Adrenal gland (tissue), 12 donors: Measurements from ENCODE around the gene RPS26. TPM values are rescaled to one million over a fixed set of nuclear protein-coding genes. Genes with fewer than 3 reads are reported as not detected.
"Not testable (repeated sequence)": the region's sequence is repeated elsewhere in the genome, so short reads cannot be mapped to it uniquely, and the experiment has no call there.

Source experiments
- DNase-seq, 7 donors: peaks; one replicate each; pipeline ENCODE4 v3.0.0-alpha.2; 2019 to 2020
- H3K27ac ChIP-seq, 5 donors: fragments of 200-600 bp; sonication (generic) in 4 of 5; 1 replicate in 3 of 5; 2 replicates in 2 of 5; pipeline versions ENCODE4 v1.5.1 to v1.8.0; 2016 to 2020; ENCODE audit warnings: mild to moderate bottlenecking in 1 of 5
- H3K27me3 ChIP-seq: fragments of 200-600 bp; 2 replicates; pipeline ENCODE4 v1.8.0; 2021
- H3K36me3 ChIP-seq, 2 donors: fragments of 200-600 bp; replicated peaks in 1 of 2; 1 replicate in 1 of 2; 2 replicates in 1 of 2; pipeline versions ENCODE4 v1.5.1 to v1.8.0; 2018 to 2022
- H3K4me1 ChIP-seq, 2 donors: fragments of 200-600 bp; replicated peaks in 1 of 2; 1 replicate in 1 of 2; 2 replicates in 1 of 2; pipeline versions ENCODE4 v1.5.1 to v1.8.0; 2018 to 2021
- H3K4me3 ChIP-seq, 4 donors: fragments of 200-600 bp; sonication (generic) in 3 of 4; one replicate each; pipeline ENCODE4 v1.5.1; 2016 to 2018
- H3K9me3 ChIP-seq, 3 donors: fragments of 200-600 bp; sonication (generic) in 1 of 3; replicated peaks in 1 of 3; 1 replicate in 2 of 3; 2 replicates in 1 of 3; pipeline versions ENCODE4 v1.5.1 to v1.8.0; 2016 to 2021
- POLR2A ChIP-seq, 2 donors: fragments of 450-650 bp; IDR thresholded peaks; one replicate each; pipeline ENCODE4 v1.6.1; 2017; ENCODE audit warnings: antibody characterized with exemption in 2 of 2, mild to moderate bottlenecking in 2 of 2, moderate library complexity in 1 of 2
- WGBS, 4 donors: extraction: QIAGEN DNeasy Blood & Tissue Kit in 2 of 4; methylation state at CpG; one replicate each; pipeline versions ENCODE4 v1.1.5 to v1.1.7; 2013 to 2017; 5-methylcytosine and 5-hydroxymethylcytosine counted together
- intact Hi-C, 2 donors: fragments of 100-400 bp; cut with DNase I; formaldehyde crosslinking; loops; one replicate each; pipeline versions ENCODE4 v1.14.1 to v1.15.0; 2022 to 2023
- polyA plus RNA-seq, 3 donors: library from polyadenylated mRNA; stranded (reverse); fragments of 200-250 nt in 2 of 3; fragments of 350-450 nt in 1 of 3; fragmentation: Illumina TruSeq in 1 of 3; extraction: RNeasy Lipid Tissue Mini Kit (QIAGEN cat#74804) in 1 of 3; gene quantifications; one replicate each; pipeline ENCODE4 v1.2.3, GENCODE V29; 2013 to 2014
- total RNA-seq, 9 donors: library from RNA; depleted of rRNA in 4 of 9; stranded (reverse); fragments of >200 nt in 4 of 9; fragments of 120-200 nt in 1 of 9; fragmentation: NEBNext Ultra II Directional in 1 of 9; extraction: Animal tissue kit (Norgen Biotek cat#: 25700) in 1 of 9; gene quantifications; one replicate each; pipeline versions ENCODE4 v1.1.0 to v1.2.4, GENCODE V29; 2013 to 2023
- TF ChIP-seq, protein P1 (sequence below), 6 experiments: fragments of 450-650 bp in 4 of 6; fragments of 200-600 bp in 2 of 6; sonication (generic) in 1 of 6; IDR thresholded peaks; 1 replicate in 5 of 6; 2 replicates in 1 of 6; pipeline versions ENCODE4 v1.5.1 to v1.8.0; 2016 to 2021; ENCODE audit warnings: antibody characterized with exemption in 6 of 6, mild to moderate bottlenecking in 2 of 6, moderate library complexity in 1 of 6
- donor health status: healthy with polysubstance abuse.
- donor health status: Bipolar disorder and iron deficiency.
- donor health status: DM: yes; HTN: yes; CAD: no.
- donor health status: DM: no; HTN: no; CAD: no.
- donor health status: DM: no; HTN: no; CAD: no.
- donor health status: DM: yes; HTN: yes; CAD: no.

RPS26 gene
- total and polyA plus RNA-seq, 12 donors = 76.7 to 2,374 (median 872) TPM

DNA sequence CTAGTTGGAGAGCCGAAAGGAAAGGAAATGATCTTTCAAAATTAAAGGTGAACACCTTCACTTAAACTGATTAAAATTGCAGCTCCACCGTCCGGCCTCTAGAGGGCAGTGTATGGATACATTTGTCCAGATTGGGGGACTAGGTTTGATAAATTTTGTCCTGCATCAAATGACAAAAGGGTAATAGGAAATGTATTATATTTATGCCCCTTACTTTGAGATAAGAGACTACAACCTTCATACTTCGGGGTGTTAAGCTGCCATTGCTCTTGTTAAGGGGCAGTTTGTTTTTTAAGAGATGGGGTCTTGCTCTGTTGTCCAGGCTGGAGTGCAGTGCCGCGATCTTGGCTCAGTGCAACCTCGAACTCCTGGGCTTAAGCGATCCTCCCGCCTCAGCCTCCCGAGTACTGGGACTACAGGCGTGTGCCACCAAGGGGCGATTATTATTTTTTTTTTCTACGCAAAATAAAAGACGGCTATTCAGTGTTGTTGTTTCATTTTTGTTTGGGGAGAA is 45.5 kb upstream of the RPS26 start:
- WGBS, 4 donors = 16 to 23% (median 19%) methylated on average over 14 of the region's 14 CpGs
- intact Hi-C loops = loop anchor here in 1 of 2 donors (5.0 kb wide), 1 partner anchor 41 kb away; no protein-coding TSS in a partner anchor
- peak; percentile 53 to 87 (median 69) for DNase-seq
- Histone ChIP-seq H3K4me3 (peak overlapping the region in 2 of 4 donors; percentile 54 to 80), H3K27ac (peak overlapping the region; percentile 61 to 90 (median 84)), H3K27me3 (no peaks in the 10 kb centered on the region), H3K4me1 (peaks cover 10 to 20% of the 10 kb centered on the region in 2 donors), H3K9me3 (no peaks in the 10 kb centered on the region), H3K36me3 (peaks cover 0 to 39% of the 10 kb centered on the region in 2 donors)
- TF ChIP-seq, protein P1, sequence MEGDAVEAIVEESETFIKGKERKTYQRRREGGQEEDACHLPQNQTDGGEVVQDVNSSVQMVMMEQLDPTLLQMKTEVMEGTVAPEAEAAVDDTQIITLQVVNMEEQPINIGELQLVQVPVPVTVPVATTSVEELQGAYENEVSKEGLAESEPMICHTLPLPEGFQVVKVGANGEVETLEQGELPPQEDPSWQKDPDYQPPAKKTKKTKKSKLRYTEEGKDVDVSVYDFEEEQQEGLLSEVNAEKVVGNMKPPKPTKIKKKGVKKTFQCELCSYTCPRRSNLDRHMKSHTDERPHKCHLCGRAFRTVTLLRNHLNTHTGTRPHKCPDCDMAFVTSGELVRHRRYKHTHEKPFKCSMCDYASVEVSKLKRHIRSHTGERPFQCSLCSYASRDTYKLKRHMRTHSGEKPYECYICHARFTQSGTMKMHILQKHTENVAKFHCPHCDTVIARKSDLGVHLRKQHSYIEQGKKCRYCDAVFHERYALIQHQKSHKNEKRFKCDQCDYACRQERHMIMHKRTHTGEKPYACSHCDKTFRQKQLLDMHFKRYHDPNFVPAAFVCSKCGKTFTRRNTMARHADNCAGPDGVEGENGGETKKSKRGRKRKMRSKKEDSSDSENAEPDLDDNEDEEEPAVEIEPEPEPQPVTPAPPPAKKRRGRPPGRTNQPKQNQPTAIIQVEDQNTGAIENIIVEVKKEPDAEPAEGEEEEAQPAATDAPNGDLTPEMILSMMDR (IDR thresholded peaks at IDR 0.05) = peak; percentile 82 to 91 (median 84)
- TF ChIP-seq POLR2A (IDR thresholded peaks at IDR 0.05) = no peak

DNA sequence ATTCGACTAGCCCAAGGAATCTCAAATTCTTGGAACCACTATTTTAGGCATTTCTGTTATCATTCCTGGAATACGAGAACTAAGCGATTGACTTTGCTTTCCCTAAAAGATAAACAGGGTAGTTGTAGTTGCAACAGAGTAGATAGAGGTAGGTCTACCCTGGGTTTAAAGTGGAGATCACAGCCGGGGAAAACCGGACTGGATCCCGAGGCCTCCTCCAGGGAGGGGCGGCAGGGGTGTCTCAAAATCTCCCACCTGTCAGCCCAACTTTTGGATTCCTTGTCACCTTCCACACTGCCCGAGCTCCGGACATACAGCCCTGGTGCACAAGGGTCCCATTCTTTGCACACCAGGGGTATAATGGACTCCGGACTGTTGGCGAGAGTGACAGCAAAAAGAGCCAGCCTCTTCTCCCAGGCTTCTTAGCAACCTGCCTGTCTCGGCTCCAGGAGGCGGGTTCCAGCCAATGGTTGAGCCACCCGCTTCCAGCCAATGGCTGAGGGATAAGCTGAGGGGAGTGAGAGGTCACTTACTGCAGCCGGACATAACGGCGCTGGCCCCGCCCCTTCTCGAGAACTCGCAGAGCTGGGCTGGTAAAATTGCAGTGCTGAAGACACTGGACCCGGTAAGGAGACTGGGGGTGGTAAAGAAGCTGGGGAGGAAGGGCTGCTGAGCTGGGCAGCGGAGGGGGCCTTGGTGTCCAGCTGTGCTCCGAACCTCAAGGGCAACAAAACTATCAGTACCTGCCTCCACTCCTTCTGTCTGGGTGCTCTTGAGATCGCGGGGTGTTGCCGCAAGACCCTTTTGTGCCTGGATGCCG is 44.8 kb upstream of the RPS26 start, which contains the start of gene SUOX:
SUOX (plus strand) TSS at position 562 of the 820 bp plus-strand sequence. CDS start 4,946 bp downstream, outside the sequence.
- peak; percentile 96 to 99 (median 99) for DNase-seq
- intact Hi-C loops = loop anchor here in 1 of 2 donors (5.0 kb wide), 1 partner anchor 40 kb away; no protein-coding TSS in a partner anchor
- Histone ChIP-seq H3K27ac (peak within 1 kb of the TSS; percentile 61 to 90 (median 84)), H3K36me3 (peaks cover 0 to 34% of the 10 kb centered on the region in 2 donors), H3K9me3 (no peaks in the 10 kb centered on the region), H3K27me3 (no peaks in the 10 kb centered on the region), H3K4me3 (peak within 1 kb of the TSS; percentile 37 to 87 (median 64)), H3K4me1 (peaks cover 10 to 20% of the 10 kb centered on the region in 2 donors)
- peak; percentile 44 to 88 for TF ChIP-seq POLR2A (IDR thresholded peaks at IDR 0.05)
- TF ChIP-seq, protein P1 (IDR thresholded peaks at IDR 0.05) = no peak
- 0 to 3% (median 2%) methylated on average over 11 to 27 of the region's 27 CpGs for WGBS, 4 donors

DNA sequence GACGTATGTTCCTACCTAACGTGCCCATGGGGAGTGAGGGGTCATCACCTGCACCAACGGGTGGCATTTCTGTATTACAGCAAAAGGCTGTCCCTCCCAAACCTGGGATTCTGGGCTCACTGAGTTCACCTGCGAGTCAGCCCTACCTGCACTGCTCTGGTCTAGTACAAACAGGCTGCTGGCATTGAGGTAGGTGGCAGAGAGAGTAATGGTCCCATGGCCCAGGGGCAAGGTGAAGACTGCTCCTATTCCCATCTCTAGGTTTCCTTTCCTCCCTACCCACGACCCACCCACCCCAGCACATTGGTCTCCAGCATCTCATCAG is 44.2 kb upstream of the RPS26 start:
- 0 to 14% (median 2%) methylated on average over 1 to 5 of the region's 5 CpGs for whole genome bisulfite sequencing, 4 donors
- peaks cover 0 to 33% of the 10 kb centered on the region in 2 donors for H3K36me3 ChIP-seq
- peak overlapping the region; percentile 37 to 87 (median 64) for H3K4me3 ChIP-seq
- no peaks in the 10 kb centered on the region for H3K9me3 ChIP-seq
- H3K27me3 ChIP-seq = no peaks in the 10 kb centered on the region
- TF ChIP-seq, protein P1 (IDR thresholded peaks at IDR 0.05) = no peak
- no peak for TF ChIP-seq POLR2A (IDR thresholded peaks at IDR 0.05)
- H3K4me1 ChIP-seq = peaks cover 10 to 20% of the 10 kb centered on the region in 2 donors
- intact Hi-C loops = loop anchor here in 1 of 2 donors (5.0 kb wide), 1 partner anchor 40 kb away; no protein-coding TSS in a partner anchor
- peak overlapping the region in 4 of 5 donors; percentile 26 to 90 (median 85) for H3K27ac ChIP-seq
- DNase-seq = peak in 2 of 7 donors; percentile 17 to 59

DNA sequence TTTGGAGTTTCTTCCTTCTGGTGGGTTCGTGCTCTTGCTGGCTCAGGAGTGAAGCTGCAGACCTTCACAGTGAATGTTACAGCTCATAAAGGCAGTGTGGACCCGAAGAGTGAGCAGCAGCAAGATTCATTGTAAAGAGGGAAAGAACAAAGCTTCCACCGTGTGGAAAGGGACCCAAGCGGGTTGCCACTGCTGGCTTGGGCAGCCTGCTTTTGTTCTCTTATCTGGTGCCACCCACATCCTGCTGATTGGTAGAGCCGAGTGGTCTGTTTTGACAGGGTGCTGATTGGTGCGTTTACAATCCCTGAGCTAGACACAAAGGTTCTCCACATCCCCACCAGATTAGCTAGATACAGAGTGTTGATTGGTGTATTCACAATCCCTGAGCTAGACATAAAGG is 42.2 kb upstream of the RPS26 start:
- not testable (repeated sequence) for H3K27me3 ChIP-seq, DNase-seq, H3K27ac ChIP-seq, H3K9me3 ChIP-seq, H3K4me3 ChIP-seq
- Histone ChIP-seq H3K36me3 (peaks cover 0 to 31% of the 10 kb centered on the region in 2 donors), H3K4me1 (peaks cover 10 to 20% of the 10 kb centered on the region in 2 donors)
- intact Hi-C loops = loop anchor here in 1 of 2 donors (5.0 kb wide), 1 partner anchor 38 kb away; no protein-coding TSS in a partner anchor
- 75 to 87% (median 81%) methylated on average over 4 to 6 of the region's 6 CpGs for WGBS, 4 donors

DNA sequence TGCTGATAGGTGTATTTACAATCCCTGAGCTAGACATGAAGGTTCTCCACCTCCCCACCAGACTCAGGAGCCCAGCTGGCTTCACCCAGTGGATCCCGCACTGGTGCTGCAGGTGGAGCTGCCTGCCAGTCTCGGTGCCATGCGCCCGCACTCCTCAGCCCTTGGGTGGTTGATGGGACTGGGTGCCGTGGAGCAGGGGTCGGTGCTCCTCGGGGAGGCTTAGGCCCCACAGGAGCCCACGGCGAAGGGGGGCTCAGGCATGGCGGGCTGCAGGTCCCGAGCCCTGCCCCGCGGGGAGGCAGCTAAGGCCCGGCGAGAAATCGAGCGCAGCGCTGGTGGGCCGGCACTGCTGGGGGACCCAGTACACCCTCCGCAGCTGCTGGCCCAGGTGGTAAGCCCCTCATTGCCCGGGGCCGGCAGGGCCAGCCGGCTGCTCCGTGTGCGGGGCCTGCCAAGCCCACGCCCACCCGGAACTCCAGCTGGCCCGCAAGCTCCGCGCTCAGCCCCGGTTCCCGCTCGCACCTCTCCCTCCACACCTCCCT is 41.6 kb upstream of the RPS26 start:
- H3K27ac ChIP-seq, H3K27me3 ChIP-seq, H3K9me3 ChIP-seq, DNase-seq, H3K4me3 ChIP-seq: not testable (repeated sequence)
- Histone ChIP-seq H3K36me3 (peaks cover 0 to 27% of the 10 kb centered on the region in 2 donors), H3K4me1 (peaks cover 10 to 20% of the 10 kb centered on the region in 2 donors)
- intact Hi-C loops = loop anchor here in 1 of 2 donors (5.0 kb wide), 1 partner anchor 37 kb away; no protein-coding TSS in a partner anchor
- WGBS, 4 donors = 90 to 100% (median 96%) methylated on average over 2 to 30 of the region's 33 CpGs
